SK-N-SH (cell line): ENCODE measurements around the gene CLEC9A.

ENCODE experiments used
- CTCF ChIP-seq: fragments of 200-600 bp; sonication (generic); IDR thresholded peaks from 2 replicates; pipeline ENCODE4 v1.6.1; 2017; ENCODE audit warnings: antibody characterized with exemption, mild to moderate bottlenecking, moderate library complexity
- POLR2AphosphoS5 ChIP-seq: IDR thresholded peaks from 2 replicates; pipeline ENCODE4 v1.6.1; 2012; ENCODE audit warnings: low read depth, low read length
- RCOR1 ChIP-seq: fragments of 150-350 bp; IDR thresholded peaks from 2 replicates; pipeline ENCODE4 v1.6.1; 2017; ENCODE audit warnings: antibody characterized with exemption, low read length
- REST ChIP-seq: IDR thresholded peaks from 2 replicates; pipeline ENCODE4 v1.6.1; 2012; ENCODE audit warnings: mild to moderate bottlenecking, low read depth, low read length, moderate library complexity
- TEAD4 ChIP-seq: IDR thresholded peaks from 2 replicates; pipeline ENCODE4 v1.4.0; 2012; ENCODE audit warnings: mild to moderate bottlenecking, borderline replicate concordance; ENCODE audit not compliant: insufficient read depth
- TF ChIP-seq, protein P1 (sequence below): fragments of 150-350 bp; IDR thresholded peaks from 2 replicates; pipeline ENCODE4 v1.6.1; 2016; ENCODE audit warnings: mild to moderate bottlenecking, low read depth, low read length

- TF ChIP-seq POLR2AphosphoS5 (no peak), REST (no peak), CTCF (no peak), RCOR1 (no peak), TEAD4 (no peak)
- TF ChIP-seq, protein P1, sequence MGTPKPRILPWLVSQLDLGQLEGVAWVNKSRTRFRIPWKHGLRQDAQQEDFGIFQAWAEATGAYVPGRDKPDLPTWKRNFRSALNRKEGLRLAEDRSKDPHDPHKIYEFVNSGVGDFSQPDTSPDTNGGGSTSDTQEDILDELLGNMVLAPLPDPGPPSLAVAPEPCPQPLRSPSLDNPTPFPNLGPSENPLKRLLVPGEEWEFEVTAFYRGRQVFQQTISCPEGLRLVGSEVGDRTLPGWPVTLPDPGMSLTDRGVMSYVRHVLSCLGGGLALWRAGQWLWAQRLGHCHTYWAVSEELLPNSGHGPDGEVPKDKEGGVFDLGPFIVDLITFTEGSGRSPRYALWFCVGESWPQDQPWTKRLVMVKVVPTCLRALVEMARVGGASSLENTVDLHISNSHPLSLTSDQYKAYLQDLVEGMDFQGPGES, result no peak
These were observed 68.3 kb downstream of the CLEC9A start, which contains the start of gene CLEC1A for GRCh38 chr12:10098791-10099190.
